ENCODE results near the gene MPZL3. TPM values are rescaled to one million over a fixed set of nuclear protein-coding genes. Genes with fewer than 3 reads are reported as not detected.

Gene MPZL3
- total RNA-seq, 1 experiment from 2014 or later = 8.7 TPM

DNA sequence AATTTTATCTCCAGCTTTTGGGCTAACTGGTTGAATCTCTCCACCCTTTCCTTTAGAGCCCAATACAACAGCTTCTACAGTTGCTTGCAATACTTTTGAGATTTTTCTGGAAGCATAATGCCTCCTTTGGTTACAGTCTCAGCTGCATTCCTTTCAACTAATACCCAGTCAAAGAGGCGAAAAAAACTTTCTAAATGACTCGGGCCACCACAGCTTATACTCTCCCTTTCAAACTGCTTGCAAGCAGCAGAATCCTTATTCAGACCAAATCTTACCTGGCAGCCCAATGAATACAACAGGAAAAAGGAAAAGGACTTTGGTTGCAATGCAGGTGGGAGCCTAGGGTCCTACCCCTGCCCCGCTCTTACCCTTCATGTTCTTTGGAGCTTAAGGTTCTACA is 43.1 kb downstream of the MPZL3 start:
- no peaks in the 10 kb centered on the region for H3K36me3 ChIP-seq (ENCODE audit: control insufficient read depth in 1 of 2, insufficient read depth in 2 of 2, low read length in 2 of 2)
- no peak for ATAC-seq
- H3K9me2 ChIP-seq (ENCODE audit: insufficient read depth) = no peaks in the 10 kb centered on the region
- RAD21 ChIA-PET (ENCODE audit: low non-redundant PET in 1 of 2, low total read pairs in 2 of 2, uncharacterized antibody in 2 of 2, unreplicated experiment in 2 of 2) = no interaction called here
- no peak overlapping the region for H3K4me3 ChIP-seq (replicated peaks in 1 of 2; ENCODE audit: low read depth in 1 of 2, low read length in 2 of 2)
- H3K9ac ChIP-seq (ENCODE audit: low read length) = no peak overlapping the region
- DNase-seq (ENCODE audit: low read depth, low spot score) = no peak
- intact Hi-C loops (cut with micrococcal nuclease) = no loop called here
- no peak overlapping the region for H3K27ac ChIP-seq (ENCODE audit: low read depth, low read length)
- TF ChIP-seq ZFX (IDR thresholded peaks at IDR 0.05) (no peak), JUND (IDR thresholded peaks at IDR 0.05) (no peak), FOSL1 (IDR thresholded peaks at IDR 0.05; ENCODE audit: low read depth) (no peak), EZH2phosphoT487 (IDR thresholded peaks at IDR 0.05; ENCODE audit: borderline replicate concordance) (no peak), CEBPB (IDR thresholded peaks at IDR 0.05; ENCODE audit: low read depth) (no peak), EGR1 (IDR thresholded peaks at IDR 0.05; ENCODE audit: low read depth) (no peak), EZH2 (IDR thresholded peaks at IDR 0.05) (no peak), ELF1 (IDR thresholded peaks at IDR 0.05; ENCODE audit: borderline replicate concordance, low read depth) (no peak), TCF7L2 (IDR thresholded peaks at IDR 0.05; ENCODE audit: borderline replicate concordance, extremely low read depth, insufficient read depth, insufficient read length) (no peak), YY1 (IDR thresholded peaks at IDR 0.05; ENCODE audit: extremely low read depth, insufficient replicate concordance, low read depth, low read length) (no peak), SP1 (IDR thresholded peaks at IDR 0.05; ENCODE audit: low read depth) (no peak), CBX3 (IDR thresholded peaks at IDR 0.05; ENCODE audit: low read depth) (no peak)
- TF ChIP-seq, protein P1, sequence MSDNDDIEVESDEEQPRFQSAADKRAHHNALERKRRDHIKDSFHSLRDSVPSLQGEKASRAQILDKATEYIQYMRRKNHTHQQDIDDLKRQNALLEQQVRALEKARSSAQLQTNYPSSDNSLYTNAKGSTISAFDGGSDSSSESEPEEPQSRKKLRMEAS (IDR thresholded peaks at IDR 0.05) = no peak
- TF ChIP-seq, protein P2, sequence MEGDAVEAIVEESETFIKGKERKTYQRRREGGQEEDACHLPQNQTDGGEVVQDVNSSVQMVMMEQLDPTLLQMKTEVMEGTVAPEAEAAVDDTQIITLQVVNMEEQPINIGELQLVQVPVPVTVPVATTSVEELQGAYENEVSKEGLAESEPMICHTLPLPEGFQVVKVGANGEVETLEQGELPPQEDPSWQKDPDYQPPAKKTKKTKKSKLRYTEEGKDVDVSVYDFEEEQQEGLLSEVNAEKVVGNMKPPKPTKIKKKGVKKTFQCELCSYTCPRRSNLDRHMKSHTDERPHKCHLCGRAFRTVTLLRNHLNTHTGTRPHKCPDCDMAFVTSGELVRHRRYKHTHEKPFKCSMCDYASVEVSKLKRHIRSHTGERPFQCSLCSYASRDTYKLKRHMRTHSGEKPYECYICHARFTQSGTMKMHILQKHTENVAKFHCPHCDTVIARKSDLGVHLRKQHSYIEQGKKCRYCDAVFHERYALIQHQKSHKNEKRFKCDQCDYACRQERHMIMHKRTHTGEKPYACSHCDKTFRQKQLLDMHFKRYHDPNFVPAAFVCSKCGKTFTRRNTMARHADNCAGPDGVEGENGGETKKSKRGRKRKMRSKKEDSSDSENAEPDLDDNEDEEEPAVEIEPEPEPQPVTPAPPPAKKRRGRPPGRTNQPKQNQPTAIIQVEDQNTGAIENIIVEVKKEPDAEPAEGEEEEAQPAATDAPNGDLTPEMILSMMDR (IDR thresholded peaks at IDR 0.05 in 2 of 3, conservative IDR thresholded peaks at IDR 0.05 in 1 of 3; ENCODE audit: borderline replicate concordance in 1 of 3, insufficient read depth in 1 of 3, low read depth in 2 of 3, low read length in 2 of 3) = no peak
- TF ChIP-seq, protein P3, sequence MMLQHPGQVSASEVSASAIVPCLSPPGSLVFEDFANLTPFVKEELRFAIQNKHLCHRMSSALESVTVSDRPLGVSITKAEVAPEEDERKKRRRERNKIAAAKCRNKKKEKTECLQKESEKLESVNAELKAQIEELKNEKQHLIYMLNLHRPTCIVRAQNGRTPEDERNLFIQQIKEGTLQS (IDR thresholded peaks at IDR 0.05) = no peak
- H3K4me2 ChIP-seq (ENCODE audit: low read length) = no peak overlapping the region
- CTCF ChIA-PET = interaction anchor here (2.6 kb wide), 1 partner anchor 11 kb away, joined by 9 read pairs; no protein-coding TSS in a partner anchor
- no TSS peak for BruUV-seq (replicated peaks)
- peaks cover 11% of the 10 kb centered on the region; the same call in 1 of the 2 replicates for H3K27me3 ChIP-seq (ENCODE audit: insufficient read depth, low read length)
- POLR2A ChIA-PET = no interaction called here
- H3K4me1 ChIP-seq (ENCODE audit: control insufficient read depth in 1 of 2, insufficient read depth in 2 of 2, low read length in 2 of 2) = no peaks in the 10 kb centered on the region
- H3K9me3 ChIP-seq (ENCODE audit: control insufficient read depth in 1 of 2, insufficient read depth in 1 of 2, low read depth in 1 of 2, low read length in 2 of 2) = no peaks in the 10 kb centered on the region
- H2AFZ ChIP-seq (ENCODE audit: low read depth, low read length, poor library complexity, severe bottlenecking) = no peak overlapping the region
- no peaks in the 10 kb centered on the region for H3K79me2 ChIP-seq (ENCODE audit: insufficient read depth, low read length)
- H4K20me1 ChIP-seq (ENCODE audit: insufficient read depth) = no peaks in the 10 kb centered on the region
